Daoy (cell line): ENCODE measurements around the gene CCSER1. TPM values are rescaled to one million over a fixed set of nuclear protein-coding genes. Genes with fewer than 3 reads are reported as not detected.
"Not testable (repeated sequence)": the region's sequence is repeated elsewhere in the genome, so short reads cannot be mapped to it uniquely, and the experiment has no call there.

ENCODE experiments used
- DNase-seq: peaks from one replicate; pipeline ENCODE4 v3.0.0-alpha.2; 2015; ENCODE audit warnings: low read depth
- total RNA-seq: library from RNA; depleted of rRNA; stranded (reverse); fragments of >200 nt; shearing (Covaris generic); gene quantifications from 2 replicates; pipeline ENCODE4 v1.2.3, GENCODE V29; 2014

CCSER1 gene
- total RNA-seq, 1 experiment from 2014 or later = 1.0 TPM

DNA sequence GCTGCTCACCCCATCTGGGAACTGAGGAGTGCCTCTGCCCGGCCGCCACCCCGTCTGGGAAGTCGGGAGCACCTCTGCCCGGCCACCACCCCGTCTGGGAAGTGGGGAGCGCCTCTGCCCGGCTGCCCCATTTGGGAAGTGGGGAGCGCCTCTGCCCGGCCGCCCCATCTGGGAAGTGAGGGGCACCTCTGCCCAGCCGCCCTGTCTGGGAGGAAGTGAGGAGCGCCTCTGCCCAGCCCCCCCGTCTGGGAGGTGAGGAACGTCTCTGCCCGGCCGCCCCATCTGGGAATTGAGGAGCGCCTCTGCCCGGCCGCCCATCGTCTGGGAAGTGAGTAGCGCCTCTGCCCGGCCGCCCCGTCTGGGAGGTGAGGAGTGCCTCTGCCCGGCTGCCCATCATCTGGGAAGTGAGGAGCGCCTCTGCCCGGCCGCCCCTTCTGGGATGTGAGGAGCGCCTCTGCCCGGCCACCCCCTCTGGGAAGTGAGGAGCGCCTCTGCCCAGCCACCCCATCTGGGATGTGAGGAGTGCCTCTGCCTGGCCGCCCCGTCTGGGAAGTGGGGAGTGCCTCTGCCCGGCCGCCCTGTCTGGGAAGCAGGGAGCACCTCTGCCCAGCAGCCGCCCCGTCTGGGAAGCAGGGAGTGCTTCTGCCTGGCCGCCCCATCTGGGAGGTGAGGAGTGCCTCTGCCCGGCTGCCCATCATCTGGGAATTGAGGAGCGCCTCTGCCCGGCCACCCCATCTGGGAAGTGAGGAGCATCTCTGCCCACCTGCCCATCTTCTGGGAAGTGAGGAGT, 1040.9 kb downstream of the CCSER1 start:
- DNase-seq = not testable (repeated sequence)

DNA sequence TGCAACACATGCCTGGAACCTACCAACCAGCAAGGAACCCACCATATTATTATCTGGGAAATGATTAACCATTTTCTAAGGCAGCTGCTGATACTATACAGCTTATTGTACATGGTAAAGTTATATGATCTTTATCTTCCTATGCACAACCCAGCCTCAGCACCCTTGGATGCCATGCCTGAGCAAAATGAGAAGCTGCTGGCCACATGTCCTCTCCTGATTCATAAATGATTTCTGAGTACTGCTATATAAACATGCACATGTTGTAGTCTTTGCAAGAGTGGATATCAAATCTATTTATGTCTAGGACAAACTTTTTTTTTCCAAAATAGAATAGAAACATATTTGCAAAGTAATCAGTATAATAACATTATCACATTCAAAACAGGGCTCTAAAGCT, 1043.6 kb downstream of the CCSER1 start:
- DNase-seq = no peak

DNA sequence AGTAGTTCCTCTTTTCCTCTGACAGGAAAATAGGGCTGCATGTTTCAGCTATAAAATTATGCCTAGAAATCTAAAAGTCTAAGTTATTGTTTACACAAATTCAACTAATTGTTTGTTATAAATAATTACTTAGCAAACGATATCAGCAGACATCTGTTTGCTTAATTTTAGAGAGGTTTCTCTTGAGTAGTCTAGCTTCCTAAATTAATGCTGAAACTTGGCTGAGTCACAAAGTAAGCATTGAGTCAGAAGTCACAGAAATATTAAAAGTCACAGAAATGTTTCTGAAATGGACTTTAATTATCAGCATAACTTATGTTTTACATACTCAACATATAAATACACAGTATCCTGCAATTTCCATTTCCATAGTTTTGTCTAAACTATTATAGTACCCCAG, 1044.0 kb downstream of the CCSER1 start:
- no peak for DNase-seq

DNA sequence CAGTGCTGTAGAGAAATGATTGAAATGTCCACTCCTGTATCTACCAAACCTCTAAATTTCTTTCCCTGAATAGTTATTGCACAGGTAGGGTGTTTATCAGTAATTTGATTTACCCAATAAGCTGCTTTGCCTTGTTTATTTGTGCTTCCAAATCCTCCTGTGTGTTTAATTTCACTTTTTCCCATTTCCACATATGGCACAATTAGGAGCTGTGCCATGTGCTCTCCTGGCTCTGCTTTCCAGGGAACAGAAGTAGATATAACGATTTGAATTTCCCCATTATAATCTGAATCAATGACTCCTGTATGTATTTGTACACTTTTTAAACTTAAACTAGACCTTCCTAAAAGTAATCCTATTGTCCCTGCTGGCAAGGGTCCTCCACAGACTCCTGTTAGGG, 1057.9 kb downstream of the CCSER1 start:
- not testable (repeated sequence) for DNase-seq

DNA sequence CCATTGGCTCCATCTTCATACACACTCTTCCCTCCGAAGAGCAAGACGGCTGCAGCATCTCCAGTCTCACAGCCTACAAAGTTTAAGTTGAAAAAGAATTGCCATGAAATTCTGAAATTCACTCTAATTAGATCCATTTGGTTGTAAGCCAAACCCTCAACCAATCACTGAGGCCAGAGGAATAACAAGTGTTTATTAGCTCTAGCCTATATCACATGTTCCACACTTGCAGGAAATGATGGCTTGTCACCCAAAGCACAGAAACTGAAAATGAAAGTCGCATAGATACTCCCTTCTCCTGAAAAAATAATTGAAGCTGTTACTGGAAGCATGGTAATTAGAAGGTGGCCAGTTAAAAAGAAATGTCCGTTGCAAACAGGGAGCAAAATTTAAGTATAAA, 1071.8 kb downstream of the CCSER1 start:
- peak; percentile 14 for DNase-seq

DNA sequence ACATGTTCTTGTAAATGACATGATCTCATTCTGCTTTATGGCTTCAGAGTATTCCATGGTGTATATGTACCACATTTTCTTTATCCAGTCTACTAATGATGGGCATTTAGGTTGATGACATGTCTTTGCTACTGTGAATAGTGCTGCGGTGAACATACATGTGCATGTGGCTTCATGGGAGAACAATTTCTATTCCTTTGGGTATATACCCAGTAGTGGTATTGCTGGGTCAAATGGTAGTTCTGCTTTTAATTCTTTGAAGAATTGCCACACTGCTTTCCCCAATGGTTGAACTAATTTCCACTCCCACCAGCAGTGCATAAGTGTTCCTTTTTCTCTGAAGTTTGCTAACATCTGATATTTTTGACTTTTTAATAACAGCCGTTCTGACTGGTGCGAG, 1080.3 kb downstream of the CCSER1 start:
- no peak for DNase-seq

DNA sequence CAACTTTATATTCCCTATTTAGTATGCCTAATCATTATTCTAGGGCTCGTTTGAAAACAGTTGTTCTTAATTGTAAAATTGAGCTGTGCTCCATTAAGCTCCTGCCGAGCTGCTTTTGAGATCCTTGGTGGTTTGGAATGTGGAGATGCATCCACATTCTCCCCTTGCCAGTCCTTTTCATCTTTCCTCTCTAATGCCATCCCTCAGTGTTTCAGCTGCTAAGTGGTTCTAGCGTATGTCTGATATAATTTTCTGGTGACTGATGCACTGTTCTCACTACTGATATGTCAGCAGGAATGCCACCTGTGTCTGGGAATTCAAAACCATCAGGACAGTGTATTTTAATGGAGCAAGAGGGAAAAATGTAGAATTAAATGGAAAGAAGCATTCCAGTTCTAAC, 1085.0 kb downstream of the CCSER1 start:
- no peak for DNase-seq

DNA sequence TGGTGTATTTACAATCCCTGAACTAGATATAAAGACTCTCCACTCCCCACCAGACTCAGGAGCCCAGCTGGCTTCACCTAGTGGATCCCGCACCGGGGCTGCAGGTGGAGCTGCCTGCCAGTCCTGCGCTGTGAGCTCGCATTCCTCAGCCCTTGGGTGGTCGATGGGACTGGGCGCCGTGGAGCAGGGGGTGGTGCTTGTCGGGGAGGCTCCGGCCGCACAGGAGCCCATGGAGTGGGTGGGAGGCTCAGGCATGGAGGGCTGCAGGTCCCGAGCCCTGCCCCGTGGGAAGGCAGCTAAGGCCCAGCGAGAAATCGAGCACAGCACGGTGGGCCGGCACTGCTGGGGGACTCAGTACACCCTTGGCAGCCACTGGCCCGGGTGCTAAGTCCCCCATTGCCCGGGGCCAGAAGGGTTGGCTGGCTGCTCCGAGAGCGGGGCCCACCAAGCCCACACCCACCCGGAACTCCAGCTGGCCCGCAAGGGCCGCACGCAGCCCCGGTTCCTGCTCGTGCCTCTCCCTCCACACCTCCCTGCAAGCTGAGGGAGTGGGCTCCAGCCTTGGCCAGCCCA, 1090.7 kb downstream of the CCSER1 start:
- not testable (repeated sequence) for DNase-seq

DNA sequence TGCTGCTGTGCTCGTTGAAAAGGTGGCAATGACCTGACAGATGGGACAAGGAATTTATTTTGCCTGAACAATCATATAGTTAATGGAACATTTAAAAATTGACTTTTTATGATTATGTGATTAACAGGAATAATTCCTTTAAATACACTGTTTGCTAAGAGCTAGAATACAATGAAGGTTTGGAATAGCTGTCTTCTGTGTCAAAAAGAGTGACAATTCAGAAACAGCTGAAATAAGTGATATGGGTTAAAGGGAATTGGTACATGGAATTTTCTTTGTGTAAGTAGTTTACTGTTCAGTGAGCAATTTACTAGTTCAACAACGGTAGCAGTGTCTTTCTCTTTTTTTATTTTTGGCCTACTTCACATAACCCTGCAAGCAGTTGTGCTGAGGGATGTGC, 1093.1 kb downstream of the CCSER1 start:
- no peak for DNase-seq

DNA sequence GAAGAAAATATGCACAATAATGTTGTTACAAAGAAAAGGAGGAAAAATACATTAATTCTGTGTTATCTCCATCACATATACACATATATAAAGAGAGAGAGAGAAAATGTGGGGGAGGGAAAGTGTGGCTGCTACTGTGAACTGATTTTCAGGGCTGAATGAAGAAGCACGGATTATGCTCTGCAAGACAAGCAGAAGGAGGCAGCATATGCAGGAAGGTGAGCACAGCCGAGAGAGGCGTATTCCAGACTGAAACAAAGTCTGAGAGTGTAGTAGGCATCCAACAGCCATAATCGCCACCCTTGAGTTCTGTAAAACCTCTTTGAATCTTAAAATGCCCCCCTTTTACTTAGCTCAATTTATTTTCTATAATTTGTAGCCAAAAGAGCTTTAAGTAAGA, 1094.8 kb downstream of the CCSER1 start:
- no peak for DNase-seq

DNA sequence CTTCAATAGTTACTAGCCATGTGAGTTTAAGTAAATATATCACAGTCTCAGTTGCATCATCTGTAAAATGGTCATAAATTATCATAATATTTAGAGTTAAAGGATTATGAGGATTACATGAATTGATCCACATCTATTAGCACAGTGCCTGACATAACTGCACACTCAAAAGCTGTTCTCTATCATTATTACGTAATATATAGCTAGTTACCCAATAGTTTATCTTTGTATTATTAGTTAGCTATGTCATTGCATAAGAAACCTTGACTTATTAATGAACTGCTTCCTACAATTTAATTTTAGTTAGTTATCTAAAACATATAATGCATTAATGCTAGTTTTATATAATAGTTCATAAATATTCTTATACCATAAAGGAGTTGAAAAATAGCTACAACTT, 1099.7 kb downstream of the CCSER1 start:
- no peak for DNase-seq

DNA sequence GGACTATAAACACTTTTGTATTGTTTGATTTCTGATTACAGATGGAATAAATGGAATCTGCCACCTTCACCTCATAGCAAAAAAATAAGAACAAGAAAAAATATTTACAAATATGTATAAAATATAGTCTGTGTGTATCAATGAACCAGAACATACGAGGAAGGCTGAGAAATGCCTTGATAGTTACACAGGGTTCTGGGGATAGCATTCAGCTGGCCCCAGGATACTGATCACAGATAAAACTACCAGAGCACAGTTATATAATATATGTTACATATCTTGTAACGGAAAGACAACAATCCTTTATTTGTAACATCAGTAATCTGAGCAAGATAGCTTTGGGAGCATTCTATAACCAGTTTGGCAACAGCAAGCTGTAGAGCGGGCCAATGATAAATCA, 1101.5 kb downstream of the CCSER1 start:
- DNase-seq = no peak

DNA sequence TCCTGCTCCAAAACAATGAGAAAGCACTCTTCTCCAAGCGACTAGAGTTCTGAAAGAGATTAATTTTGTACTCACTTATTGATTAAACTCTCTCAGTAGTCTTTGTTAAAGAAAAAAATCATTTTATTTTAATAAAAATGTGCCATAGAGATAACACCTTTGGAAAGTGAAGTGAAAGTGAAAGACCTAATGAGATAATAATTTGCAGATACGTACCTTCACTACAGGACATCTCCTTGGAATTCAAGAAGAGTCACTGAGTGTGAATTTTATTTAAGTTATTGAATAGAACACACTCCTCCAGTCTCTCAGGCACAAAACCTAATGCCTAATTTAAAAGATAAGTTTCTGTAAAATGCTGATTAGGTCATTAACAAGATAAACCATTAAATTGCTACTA, 1106.0 kb downstream of the CCSER1 start:
- DNase-seq = no peak

DNA sequence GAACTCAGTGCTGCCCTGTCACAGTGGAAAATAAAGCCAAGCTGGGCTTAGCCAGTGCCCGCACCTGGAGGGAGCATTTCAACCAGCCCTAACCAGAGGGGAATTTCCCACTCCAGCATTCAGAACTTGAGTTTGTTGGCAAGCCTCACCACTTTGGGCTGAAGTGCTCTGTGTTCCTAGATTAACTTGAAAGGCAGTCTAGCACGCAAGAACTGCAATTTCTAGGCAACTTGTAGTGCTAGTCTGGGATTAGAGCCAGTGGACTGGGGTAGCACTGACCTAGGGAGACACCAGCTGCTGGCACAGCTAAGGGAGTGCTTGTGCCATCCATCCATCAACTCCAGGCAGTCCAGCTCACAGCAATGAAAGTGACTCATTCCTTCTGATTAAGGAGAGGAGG, 1115.9 kb downstream of the CCSER1 start:
- peak; percentile 1 for DNase-seq

DNA sequence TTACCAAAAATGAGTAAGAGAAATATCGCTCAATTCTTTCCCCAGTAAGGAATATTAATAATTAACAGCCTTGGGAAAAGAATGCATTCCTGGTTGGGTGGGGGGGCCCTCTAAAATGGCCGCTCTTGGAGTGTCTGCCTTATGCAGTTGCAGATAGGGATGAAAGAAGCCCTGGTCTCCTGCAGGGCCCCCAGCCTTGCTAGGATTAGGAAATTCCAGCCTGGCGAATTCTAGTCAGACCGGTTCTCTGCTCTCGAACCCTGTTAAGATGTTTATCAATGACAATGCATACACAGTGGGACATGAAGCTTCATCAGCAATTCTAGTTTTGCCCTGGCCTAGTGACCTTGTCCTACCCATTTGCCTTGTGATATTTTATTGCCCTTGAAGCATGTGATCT, 1128.8 kb downstream of the CCSER1 start:
- no peak for DNase-seq

DNA sequence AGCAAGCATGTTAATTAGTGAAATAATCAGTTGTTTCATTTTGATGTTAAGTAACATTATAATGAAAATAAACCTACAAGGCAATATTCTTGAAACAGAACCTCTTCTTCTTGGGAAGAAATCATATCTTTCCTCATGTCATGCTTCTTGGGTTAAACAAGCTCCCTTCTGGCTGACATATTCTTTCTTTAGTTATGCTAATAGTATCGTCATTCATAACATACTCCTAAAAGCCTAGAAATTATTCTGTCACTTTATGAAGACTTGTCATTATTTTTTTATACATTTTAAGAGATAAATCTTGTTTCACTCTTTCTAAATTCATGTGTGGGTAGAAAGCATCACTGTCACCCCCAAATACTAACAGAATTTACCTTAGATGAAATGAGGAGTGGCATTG, 1129.6 kb downstream of the CCSER1 start:
- no peak for DNase-seq

DNA sequence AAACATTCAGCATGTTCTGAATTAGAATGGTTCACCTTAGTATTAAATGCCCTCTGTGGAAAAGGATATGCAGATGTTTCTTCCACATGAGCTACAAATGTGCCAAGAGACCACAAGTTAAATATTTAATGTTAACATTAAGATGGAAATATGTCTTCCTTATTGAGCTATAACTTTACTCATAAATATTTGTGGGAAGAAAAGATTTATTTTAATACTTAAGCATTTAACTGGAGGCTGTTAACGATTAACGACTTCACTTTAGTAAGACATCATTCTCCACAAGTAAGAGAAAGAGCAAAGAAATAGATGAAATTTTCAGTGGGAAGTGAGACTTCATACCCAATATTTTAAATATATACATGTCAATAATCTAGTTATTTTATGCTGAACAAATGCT, 1130.5 kb downstream of the CCSER1 start:
- DNase-seq = no peak

DNA sequence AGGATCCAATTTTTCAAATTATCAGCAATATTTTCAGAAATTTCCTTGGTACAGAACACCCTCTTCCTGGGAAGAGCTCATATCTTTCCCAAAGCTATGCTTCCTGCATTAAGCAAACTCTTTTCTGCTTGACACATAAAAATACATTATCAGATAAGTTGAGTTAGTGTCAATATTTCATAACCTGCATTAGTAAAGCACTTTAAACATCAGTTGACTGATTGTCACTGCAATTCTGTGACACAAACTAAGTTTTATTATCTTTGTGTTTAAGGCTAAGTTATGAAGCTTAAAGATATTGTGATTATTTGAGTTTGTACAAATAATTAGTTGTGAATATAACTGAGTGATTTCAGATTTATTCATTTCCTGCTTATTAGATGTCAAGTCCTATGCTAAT, 1131.1 kb downstream of the CCSER1 start:
- no peak for DNase-seq

DNA sequence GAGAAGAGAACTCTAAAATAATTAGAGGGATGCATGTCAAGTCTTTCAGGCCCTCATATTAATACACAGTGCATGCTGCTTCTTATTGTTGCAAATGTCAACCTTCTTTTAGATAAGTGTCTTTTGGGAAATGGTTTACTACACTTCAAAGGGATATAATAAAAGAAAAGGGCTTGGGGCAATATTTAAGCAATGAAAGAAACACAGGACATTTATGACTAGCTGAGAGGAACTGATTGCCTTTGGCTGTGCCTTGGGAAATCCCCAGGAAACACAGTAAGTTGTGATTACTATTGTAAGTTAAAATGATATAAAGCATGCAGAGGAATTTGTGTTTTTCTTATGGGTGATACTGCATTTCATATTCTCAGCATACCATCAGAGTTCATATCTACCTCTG, 1140.3 kb downstream of the CCSER1 start:
- DNase-seq = no peak

DNA sequence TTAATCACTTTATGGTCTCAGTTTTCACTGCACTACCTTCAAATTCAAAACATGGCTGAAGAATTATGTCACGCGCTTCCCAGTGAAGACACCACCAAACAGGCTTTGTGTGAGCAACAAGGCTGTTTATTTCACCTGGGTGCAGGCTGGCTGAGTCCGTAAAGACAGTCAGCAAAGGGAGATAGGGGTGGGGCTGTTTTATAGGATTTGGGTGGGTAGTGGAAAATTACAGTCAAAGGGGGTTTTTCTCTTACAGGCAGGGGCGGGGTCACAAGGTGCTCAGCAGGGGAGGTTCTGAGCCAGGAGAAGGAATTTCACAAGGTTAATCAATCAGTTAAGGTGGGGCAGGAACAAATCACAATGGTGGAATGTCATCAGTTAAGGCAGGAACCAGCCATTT, 1141.3 kb downstream of the CCSER1 start:
- DNase-seq = not testable (repeated sequence)

DNA sequence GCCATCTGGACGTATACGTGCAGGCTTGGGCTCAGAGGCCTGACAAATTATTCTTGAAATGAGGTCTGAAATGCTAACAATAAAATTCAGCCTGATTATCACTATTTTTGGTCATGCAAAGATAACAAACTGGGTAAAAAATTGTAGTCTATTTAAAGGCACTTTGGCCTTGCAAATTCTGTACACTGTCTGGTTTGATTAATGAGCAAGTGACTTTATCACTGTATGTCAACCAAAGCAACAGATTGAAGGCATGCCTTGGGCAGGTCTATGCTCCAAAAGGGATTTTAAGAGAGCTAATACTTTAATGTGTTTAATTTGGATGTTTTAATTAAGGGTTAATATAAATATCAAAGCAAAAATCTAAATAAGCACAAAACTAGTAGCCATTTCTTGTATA, 1141.7 kb downstream of the CCSER1 start:
- DNase-seq = no peak

DNA sequence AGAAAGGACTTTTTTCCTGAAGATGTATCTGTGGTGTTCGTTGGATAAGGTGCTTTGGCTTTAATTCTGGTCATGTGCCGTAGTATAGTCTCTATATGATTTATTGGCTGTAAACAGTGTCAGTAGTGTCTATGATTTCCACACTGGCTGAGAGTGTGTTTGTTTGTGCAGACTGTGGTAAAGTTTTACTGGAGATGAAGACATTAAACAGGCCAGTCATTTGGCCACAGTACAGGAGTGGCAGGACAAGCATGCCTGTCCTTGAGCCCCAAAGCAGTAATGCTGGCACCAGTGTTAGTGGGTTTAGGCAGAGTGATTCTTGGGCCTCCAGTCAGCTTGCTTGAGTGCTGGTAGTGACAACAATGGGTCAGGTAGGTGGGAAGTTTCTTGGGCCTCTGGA, 1152.7 kb downstream of the CCSER1 start:
- DNase-seq = no peak

DNA sequence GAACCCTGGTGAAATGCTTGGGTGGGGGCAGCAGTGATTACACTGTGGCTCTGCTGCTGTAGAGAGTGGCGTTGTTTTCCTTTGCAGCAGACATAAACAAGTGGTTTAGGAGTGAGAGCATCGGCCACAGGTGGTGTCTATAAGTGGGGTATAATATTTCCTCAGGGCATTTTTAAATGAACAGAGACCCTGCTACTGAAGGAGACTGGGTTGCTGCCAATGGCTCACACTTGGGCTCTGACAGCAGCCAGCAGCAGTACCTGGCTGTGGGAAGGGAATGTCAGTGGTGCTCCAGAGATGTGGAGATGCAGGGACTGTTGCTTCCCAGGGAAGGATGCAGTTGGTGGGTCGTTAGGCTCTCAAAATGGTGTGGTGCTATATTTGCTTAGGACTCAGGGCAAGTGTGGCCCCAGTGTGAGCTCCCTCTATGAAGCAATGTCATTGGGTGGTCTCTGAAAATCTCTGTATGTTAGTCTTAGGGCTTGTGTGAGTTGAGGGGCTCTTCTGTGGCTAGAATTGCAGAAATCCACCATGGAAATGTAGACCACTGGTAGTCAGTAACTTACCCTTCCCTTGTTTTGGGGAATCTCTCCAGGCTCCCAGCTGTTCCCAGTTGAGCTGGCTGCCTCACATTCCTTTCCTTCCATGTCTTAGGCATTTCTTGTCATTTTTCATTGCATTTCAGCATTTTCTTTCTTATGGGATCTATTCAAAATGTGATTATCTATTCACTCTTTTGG, 1153.5 kb downstream of the CCSER1 start:
- no peak for DNase-seq
